ENCODE measurements around the gene ZFYVE16. TPM values are rescaled to one million over a fixed set of nuclear protein-coding genes. Genes with fewer than 3 reads are reported as not detected.
"Not testable (repeated sequence)": the region's sequence is repeated elsewhere in the genome, so short reads cannot be mapped to it uniquely, and the experiment has no call there.

Gene ZFYVE16
- total and polyA plus RNA-seq, 2 of the 4 experiments (the other 2 are of a cell fraction), result 5.3 to 11.1 TPM

GRCh38 chr5:80424365-80424764, 16.5 kb downstream of the ZFYVE16 start:
- WGBS, 2 experiments (ENCODE audit: extremely low coverage in 2 of 2, insufficient read length in 1 of 2), result 100% methylated on average over 1 of the region's 3 CpGs; no CpG with 5 or more reads in 1 of the 2 experiments
- H2BK15ac ChIP-seq (ENCODE audit: low read depth, low read length); H3K9ac ChIP-seq (ENCODE audit: low read depth, low read length); BruUV-seq (replicated peaks); H4K91ac ChIP-seq (ENCODE audit: insufficient read depth, low read depth, low read length); H3K56ac ChIP-seq (ENCODE audit: extremely low read depth, insufficient read depth, low read length); H2BK120ac ChIP-seq (ENCODE audit: low read depth, low read length); H3K27me3 ChIP-seq (ENCODE audit: control insufficient read depth, insufficient read depth, low read length); ATAC-seq (ENCODE audit: low read depth); H2BK20ac ChIP-seq (ENCODE audit: low read depth, low read length); H3K9me3 ChIP-seq (ENCODE audit: control insufficient read depth, insufficient read depth, low read length); H3K36me3 ChIP-seq (ENCODE audit: control insufficient read depth, insufficient read depth, low read length); DNase-seq; H4K20me1 ChIP-seq (ENCODE audit: insufficient read depth, low read length); H3K4me2 ChIP-seq (ENCODE audit: low read depth, low read length); H2AK9ac ChIP-seq (replicated peaks; ENCODE audit: low read depth, low read length, poor library complexity); in situ Hi-C loops (cut with MboI; ENCODE audit: low sequenced_read_pairs); POLR2A ChIA-PET (ENCODE audit: unreplicated experiment); H3K4ac ChIP-seq (ENCODE audit: low read depth, low read length); H3K4me3 ChIP-seq (ENCODE audit: insufficient read depth, low read depth, low read length); H2AFZ ChIP-seq (replicated peaks; ENCODE audit: low read length, poor library complexity); H4K8ac ChIP-seq (ENCODE audit: low read depth in 2 of 2, low read length in 2 of 2); H3K18ac ChIP-seq (ENCODE audit: low read depth, low read length); H2BK5ac ChIP-seq (ENCODE audit: low read depth, low read length, poor library complexity, severe bottlenecking); H3K9me1 ChIP-seq (ENCODE audit: insufficient read depth, low read length); H2AK5ac ChIP-seq (ENCODE audit: low read depth, low read length); H4K5ac ChIP-seq (ENCODE audit: low read depth, low read length); H3K4me1 ChIP-seq (ENCODE audit: control insufficient read depth, insufficient read depth, low read length); intact Hi-C loops (cut with micrococcal nuclease); dilution Hi-C loops (cut with HindIII; ENCODE audit: low sequenced_read_pairs, unreplicated experiment); H3K14ac ChIP-seq (replicated peaks; ENCODE audit: low read depth, low read length); H3K23ac ChIP-seq (ENCODE audit: low read depth, low read length); H3K27ac ChIP-seq (ENCODE audit: insufficient read depth, low read length): not testable (repeated sequence)
- peaks cover 0 to 11% of the 10 kb centered on the region in 2 experiments; a peak in 2 of 4 replicates for H3K79me1 ChIP-seq (ENCODE audit: low read depth in 1 of 2, low read length in 2 of 2)
- CTCF ChIA-PET, result interaction anchor here (0.6 kb wide), 1 partner anchor 844 kb away, joined by 4 read pairs; no protein-coding TSS in a partner anchor
